NCI-H2107 treated with DMSO at 0.1 percent for 48 hours (cell line): ENCODE data around the gene TRIM4.
"Not testable (repeated sequence)": the region's sequence is repeated elsewhere in the genome, so short reads cannot be mapped to it uniquely, and the experiment has no call there.

ENCODE experiments used
- DNase-seq: peaks from one replicate; lab custom pipeline; 2025; ENCODE audit not compliant: unreplicated experiment; lab: John Stamatoyannopoulos, UW

TRIM4 gene

DNA sequence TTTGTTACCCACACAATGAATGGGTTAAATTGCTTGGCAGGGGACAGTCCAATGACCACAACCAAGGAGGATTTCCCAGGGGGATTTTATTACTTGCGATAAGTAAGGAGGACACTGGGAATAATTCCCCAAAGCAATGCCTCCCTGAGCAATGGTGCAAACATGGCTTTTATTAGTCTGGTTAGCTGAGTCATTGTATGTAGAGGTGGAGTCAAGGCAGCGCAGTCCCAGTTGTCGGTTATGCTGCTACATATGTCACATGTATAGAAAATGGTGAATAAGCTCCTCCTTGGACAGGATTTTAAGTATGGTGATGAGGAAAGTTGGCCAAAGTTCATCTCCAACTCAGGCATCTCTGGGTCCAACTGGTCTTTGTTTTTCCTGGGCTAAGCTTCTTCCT lies 3.9 kb upstream of the TRIM4 start:
- no peak for DNase-seq

DNA sequence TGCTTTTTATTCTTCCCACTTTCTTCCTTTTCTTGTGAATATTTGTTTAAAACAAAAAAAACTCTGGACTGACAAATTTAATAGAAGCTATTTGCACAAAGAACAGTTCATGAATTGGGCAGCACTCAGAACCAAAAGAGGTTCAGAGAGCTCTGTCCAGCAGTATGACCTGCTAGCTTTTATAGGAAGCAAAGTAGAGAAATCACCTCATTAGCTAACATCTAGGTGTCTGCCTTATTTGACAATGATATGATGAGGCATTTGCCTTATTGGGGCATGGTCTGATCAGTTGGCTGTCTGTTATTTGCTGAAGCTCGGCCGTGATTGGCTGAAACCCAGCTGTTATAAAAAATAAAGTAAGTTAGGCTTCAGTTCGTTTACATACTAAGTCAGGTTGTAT lies 819 bp upstream of the TRIM4 start:
- DNase-seq: no peak

DNA sequence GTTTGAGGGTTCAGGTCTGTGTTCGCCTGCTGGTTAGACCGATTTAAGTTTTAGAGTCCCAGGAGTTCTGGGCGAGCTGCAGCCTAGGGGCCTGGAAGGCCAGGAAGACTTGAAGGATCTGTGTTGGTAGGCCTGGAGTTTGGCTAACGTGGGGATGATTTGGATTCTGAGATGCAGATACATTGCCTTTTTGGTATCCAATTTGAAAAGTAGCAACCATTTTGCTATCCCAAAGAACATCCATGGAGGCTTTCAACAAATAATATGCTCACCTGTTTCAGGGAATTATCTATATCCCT lies 433 bp upstream of the TRIM4 start:
- DNase-seq: no peak

DNA sequence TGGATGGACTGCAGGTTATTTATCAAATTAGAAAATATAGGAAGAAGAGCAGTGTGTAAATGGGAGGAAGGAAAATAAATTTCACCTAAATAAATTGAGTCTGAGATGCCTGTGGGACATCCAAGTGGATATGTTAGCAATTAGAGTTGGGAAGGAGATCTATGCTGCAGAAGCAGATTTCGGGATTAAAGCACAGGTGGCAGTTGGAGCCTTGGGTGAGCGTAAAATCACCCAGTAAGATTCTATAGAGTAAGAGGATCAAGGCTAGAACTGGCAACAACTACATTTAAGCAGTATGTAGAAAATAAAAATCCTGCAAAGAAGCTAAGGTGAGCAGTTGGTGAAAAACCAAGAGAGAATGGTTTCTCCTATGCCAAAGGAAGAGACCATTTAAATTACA lies 8.4 kb downstream of the TRIM4 start:
- no peak for DNase-seq

DNA sequence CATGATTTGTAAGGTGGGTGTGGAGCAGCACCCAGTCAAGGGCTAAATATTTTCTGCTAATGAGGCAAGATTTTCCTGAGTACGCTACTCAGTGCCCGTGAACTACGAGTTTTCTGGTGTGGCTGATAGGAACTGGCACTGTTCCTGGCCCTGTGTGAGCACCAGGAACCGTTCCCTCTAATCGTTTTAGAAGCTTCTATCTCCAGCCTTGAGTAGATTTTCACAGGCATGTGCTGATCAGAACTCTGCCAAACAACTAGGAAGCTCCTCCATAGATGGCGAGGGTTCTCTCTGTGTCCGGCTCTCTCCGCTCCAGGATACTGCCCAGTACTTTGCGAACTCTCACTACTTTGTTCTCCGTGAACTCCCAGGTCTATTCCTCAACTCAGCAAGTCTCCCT lies 17.7 kb downstream of the TRIM4 start:
- no peak for DNase-seq

DNA sequence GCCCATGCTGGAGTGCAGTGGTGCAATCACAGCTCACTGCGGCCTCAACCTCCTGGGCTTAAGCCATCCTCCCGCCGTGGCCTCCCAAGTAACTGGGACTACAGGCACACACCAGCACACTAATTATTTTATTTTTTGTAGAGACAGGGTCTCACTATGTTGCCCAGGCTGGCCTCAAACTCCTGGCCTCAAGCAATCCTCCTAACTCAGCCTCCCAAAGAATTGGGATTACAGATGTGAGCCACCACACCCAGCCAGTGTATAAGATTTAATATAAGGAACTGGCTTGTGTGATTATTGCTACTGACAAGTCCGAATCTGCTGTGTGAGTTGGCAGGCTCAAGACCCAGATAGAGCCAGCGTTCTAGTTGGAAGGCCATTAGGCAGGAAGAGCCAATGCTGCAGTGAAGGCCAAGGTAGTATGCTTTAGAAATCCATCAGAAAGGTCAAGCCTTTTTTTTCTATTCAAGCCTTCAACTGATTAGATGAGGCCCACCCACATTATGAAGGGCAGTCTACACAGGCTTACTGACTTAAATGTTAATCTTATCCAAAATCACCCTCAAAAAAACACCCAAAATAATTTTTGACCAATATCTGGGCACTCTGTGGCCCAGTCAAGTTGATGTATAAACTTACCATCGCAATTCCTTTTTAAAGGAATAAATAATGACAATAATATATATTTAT lies 19.4 kb downstream of the TRIM4 start:
- DNase-seq: no peak

DNA sequence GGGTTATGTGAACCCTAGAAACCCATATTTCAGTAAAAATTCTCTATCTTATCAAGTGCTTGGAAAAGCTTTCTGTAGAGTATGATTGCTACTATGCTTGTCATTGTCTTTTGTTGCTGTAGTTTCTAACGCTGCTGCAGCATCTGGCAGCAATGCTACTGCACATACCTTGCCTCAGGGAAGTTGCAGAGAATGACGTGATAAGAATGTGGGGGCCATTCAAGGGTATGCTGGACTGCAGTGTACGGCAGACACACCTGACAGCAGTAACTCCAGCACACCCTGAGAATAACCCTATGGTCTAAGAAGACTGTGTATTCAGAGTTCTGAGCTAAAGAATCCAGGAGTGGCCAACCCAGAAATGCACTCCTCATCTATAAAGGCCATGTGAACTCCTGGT lies 20.5 kb downstream of the TRIM4 start:
- no peak for DNase-seq

DNA sequence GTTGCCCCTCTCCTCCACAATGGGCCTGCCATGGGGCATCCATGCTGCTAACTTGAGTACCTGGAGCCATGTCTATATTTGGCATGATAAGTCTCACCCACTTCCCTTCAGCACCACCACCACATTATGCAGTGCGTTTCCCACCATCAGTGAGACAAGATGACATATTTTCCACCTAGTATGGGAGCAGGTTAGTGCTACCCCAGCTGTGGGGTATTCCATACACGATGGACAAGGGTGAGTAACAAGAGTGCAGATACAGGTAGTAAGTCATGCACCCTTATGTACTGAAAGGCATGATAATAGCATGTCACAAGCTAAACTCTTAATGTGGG lies 21.3 kb downstream of the TRIM4 start:
- DNase-seq: no peak

DNA sequence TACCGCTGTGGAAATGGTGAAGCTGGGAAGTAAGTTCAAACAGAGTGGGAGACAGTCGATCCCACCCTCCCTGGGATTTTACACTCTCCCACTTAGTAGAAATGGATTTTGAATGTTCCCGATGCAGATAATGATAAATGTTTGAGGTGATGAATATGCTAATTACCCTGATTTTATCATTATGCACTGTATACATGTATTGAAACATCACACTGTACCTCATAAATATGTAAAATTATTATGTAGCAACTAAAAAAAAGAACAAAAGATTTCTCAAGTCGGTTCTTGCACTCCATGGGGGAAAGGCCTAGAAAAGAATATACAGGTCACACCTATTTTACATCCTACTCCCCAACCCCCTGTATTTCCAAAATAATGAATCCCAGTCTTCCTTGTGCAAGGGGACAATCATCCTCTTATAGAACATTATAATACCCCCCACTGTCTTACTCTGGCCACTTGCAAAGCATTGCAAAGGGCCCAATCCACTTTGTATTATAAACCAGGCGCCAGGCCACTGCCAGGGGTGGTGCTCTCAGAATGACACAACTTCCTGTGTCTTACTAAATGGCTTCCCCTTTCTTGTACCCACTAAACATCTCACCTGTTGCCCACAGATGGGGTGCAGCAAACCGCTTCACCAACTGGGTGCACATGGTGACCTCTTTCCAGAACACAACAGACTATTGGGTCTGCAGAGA lies 21.9 kb downstream of the TRIM4 start:
- no peak for DNase-seq

DNA sequence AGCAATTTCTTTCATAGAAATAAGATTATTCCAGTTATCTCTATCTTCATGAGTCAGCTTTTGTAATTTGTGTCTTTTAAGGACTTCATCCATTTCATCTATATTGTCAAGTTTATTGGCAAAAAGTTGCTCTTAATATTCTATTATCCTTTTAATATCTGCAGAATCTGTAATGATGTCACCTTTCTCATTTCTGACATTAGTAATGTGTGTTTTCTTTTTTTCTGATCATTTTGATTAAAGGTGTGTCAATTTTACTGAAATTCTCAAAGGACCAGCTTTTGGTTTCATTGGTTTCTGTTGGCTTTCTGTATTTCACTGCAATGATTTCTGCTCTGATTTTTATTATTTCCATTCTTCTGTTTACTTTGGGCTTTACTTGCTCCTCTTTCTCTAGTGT lies 24.6 kb downstream of the TRIM4 start:
- DNase-seq: no peak

DNA sequence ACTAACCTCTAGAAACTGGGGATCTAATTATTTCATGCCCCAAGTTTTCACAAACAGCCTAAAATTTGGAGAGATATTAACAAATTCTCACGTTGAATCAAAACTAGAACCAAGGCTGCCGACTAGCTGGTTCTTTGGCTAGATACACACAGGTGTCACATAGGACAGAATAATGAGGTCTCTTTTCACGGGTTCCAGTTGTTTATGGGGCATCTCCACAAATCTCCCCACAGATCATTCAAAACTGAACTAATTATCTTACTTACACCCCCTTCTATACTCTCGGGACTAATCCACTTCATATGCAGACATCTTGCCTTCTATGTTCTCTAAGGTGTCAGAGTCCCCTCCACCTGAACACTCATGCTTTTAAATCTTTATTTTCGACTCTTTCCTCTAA lies 26.1 kb downstream of the TRIM4 start:
- no peak for DNase-seq

DNA sequence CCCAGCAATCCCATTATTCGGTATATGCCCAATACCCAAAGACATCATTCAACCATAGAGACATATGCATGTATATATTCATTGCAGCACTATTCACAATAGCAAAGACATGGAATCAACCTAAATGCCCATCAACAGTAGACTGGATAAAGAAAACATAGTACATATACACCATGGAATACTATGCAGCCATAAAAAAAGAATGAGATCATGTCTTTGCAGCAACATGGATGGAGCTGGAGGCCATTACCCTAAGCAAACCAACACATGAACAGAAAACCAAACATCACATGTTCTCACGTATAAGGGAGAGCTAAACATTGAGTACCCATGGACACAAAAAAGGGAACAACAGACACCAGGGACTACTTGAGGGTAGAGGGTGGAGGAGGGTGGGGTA lies 29.0 kb downstream of the TRIM4 start:
- not testable (repeated sequence) for DNase-seq

DNA sequence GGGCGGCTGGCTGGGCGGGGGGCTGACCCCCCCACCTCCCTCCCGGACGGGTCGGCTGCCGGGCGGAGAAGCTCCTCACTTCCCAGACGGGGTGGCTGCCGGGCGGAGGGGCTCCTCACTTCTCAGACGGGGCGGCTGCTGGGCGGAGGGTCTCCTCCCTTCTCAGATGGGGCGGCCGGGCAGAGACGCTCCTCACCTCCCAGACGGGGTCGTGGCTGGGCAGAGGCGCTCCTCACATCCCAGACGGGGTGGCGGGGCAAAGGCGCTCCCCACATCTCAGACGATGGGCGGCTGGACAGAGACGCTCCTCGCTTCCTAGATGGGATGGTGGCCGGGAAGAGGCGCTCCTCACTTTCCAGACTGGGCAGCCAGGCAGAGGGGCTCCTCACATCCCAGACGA lies 31.0 kb downstream of the TRIM4 start:
- not testable (repeated sequence) for DNase-seq

DNA sequence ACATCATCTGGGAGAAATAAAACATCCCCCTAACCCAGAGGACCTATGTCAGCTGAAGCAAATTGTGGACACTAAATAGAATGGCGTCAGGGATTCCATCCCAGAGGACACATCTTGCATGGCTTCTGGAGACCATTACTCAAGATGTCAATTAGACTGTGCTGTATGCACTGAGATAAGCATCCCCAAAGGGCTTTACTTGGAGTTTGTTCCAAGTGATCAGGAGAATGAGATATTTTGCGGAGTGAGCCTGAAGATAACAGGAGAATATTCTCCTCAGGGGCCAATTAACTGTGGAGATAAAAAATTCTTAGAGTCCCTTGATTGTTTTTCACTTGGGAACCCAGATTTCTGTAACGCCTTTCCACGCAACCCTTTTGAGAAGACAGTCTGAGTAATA lies 38.0 kb downstream of the TRIM4 start:
- DNase-seq: no peak

DNA sequence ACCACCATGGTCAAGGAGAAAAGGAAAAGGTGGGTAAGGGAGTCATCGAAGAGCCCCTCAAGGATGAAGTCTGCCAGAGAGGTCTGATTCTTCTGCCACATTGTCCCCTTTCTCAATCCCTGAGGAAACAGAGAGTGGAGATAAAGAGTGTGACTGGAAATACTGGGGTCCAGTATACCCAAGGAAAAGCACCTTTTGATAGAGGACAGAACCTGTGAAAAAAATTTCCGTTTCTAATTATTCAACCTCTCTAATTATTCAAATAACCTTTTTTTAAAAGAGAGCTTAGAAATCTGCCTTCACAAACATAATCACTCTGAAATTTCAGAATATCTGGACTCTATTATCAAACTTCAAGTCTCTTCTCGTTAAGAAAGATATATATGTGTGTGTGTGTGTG lies 42.4 kb downstream of the TRIM4 start, which contains the start of gene OR2AE1:
Gene OR2AE1, minus strand, starts transcription at position 101 of the 400 bp plus-strand sequence. Its CDS starts 0 bp downstream, at position 101.
- DNase-seq: no peak

DNA sequence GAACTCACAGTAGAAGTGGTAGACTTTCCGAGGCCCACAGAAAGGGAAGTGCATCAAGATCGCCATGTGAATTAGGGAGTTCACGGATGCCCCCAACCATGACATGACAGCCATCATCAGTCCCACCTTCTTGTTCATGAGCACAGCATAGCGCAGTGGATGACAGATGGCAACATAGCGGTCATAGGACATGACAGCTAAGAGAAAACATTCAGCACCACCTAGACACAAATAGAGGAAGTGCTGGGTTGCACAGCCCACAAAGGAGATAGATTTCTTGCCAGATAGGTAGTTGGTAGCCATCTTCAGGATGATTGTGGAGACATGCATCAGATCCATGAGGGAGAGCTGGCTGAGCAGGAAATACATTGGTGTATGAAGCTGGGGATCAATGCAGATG lies 42.8 kb downstream of the TRIM4 start:
- DNase-seq: no peak

DNA sequence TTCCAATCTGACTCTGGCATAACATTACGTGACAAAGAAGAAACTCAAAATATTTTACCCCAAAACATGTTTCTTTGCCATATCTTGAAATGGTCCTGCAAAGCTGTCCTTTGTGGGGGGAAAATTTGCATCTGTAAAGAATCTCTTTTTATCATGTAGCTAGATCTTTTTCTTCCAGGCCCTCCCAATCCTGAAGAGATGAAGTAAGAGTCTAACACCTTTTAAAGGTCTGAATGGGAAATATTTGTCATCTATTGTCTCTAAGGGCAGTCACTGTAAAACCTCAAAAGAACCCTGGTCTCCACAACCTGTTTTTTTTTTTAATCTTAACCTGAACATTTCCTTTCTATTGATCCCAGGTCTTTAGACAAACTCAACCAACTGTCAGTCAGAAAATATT lies 51.1 kb downstream of the TRIM4 start:
- DNase-seq: no peak

DNA sequence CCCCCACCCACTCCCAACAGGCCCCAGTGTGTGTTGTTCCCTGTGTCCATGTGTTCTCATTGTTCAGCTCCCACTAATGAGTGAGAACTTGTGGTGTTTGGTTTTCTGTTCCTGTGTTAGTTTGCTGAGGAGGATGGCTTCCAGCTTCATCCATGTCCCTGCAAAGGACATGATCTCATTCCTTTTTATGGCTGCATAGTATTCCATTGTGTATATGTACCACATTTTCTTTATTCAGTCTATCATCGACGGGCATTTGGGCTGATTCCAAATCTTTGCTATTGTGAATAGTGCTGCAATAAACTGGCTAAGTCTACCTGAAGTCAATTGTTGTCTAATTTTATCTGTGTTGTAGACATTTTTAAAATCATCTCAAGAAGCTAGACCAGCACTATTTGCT lies 51.9 kb downstream of the TRIM4 start:
- not testable (repeated sequence) for DNase-seq

DNA sequence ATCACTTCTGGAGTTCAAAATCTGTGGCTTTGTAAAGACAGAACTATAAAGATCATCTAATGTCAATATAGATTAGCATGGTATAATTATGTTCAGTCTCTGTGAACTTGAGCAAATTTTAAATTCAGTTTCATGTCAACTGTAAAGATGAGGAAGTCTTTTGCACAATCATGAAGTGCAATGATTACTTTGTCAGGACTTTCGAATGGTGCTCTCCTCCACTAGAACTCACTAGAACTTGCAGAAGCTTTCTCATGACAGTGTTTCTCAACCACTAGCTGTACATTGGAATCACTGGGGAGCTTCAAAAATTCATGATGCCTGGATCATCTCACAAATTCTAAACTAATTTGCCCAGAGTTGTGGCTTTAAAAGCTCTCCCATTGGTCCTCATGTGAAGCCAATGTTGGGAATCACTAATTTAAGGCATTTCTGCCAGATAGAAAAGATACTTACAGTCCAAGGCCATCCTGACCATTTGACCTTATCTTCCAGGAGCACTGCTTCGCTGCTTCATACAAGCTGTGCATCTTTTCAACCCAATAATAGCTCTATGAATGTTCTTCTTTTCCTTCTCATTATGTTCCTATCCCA lies 55.4 kb downstream of the TRIM4 start:
- no peak for DNase-seq

DNA sequence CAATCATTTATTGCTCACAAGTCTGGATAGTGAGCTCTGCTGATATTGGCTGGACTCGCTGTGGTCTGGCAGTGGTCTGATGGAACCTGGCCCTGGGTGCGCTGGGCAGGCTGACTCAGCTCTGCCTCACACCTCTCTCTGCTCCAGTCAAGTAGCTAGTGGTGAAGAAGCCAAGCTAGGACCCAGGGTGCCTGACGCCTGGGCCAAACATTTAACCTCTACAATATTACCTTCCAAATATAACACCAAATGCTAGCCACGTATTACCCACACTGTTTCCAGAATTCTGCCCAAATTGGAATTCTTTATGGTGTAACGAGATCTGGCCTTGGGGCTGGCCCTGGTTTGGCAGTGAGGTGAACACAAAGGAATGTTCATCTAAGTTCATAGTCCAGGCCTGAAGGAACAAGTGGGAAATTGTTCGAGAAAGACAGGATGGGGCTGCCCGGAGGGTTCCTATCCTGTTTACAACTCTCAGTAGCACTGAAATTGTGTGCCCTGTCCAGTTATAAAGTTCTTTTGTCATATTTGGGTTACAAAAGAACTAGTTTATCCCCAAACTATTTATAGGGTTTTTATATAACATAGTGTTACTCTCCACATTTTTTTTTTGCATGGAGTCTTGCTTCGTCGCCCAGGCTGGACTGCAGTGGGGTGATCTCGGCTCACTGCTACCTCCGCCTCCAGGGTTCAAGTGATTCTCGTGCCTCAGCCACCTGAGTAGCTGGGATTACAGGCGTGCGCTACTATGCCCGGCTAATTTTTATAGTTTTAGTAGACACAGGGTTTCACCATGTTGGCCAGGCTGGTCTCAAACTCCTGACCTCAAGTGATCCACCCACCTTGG lies 58.8 kb downstream of the TRIM4 start:
- no peak for DNase-seq

DNA sequence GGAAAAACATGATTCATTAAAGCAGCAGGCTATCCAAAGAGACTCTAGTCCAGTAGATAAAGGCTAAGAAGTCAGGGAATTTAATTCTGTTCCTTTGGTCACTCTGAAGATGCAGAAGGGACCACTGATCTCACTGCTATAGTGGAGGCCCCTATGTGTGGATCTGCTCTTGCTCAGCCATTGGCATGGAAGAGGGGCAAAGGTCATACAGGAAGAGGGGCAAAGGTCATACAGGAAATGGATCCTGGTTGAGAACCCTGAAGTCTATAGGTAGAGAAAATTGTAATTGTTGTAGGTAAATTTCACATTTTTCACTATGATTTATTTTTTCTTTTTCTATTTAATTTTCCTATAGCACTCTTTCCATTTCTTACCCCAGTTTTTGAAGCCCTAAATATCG lies 64.1 kb downstream of the TRIM4 start:
- DNase-seq: no peak
